Astrocyte (in vitro differentiated cells and primary cell): Measurements from ENCODE around the gene ZNF692. TPM values are rescaled to one million over a fixed set of nuclear protein-coding genes. Genes with fewer than 3 reads are reported as not detected.

Experiments
- DNase-seq: peaks from one replicate; pipeline ENCODE4 v3.0.0-alpha.2; 2010; ENCODE audit warnings: low read depth
- FAIRE-seq: peaks from 2 replicates; lab custom pipeline; 2011; peaks lifted over from hg19 to GRCh38; lab: Jason Lieb, UNC
- H2AFZ ChIP-seq: 2 replicates; pipeline ENCODE4 v1.6.0; 2012; ENCODE audit warnings: low read depth, low read length, inconsistent platforms
- H3K27ac ChIP-seq: 2 replicates; pipeline ENCODE4 v1.5.1; 2011; ENCODE audit warnings: low read depth, low read length, inconsistent platforms
- H3K27me3 ChIP-seq: 2 replicates; pipeline ENCODE4 v1.6.0; 2011; ENCODE audit warnings: low read length, inconsistent platforms; ENCODE audit not compliant: insufficient read depth
- H3K36me3 ChIP-seq: 2 replicates; pipeline ENCODE4 v1.5.1; 2011; ENCODE audit warnings: low read length, inconsistent platforms; ENCODE audit not compliant: insufficient read depth
- H3K4me1 ChIP-seq: 2 replicates; pipeline ENCODE4 v1.5.1; 2011; ENCODE audit warnings: low read length, inconsistent platforms; ENCODE audit not compliant: insufficient read depth
- H3K4me2 ChIP-seq: 2 replicates; pipeline ENCODE4 v1.6.0; 2012; ENCODE audit warnings: low read length, inconsistent platforms
- H3K4me3 ChIP-seq: 2 replicates; pipeline ENCODE4 v1.5.1; 2011; ENCODE audit warnings: low read depth, mild to moderate bottlenecking, low read length, inconsistent platforms; ENCODE audit not compliant: insufficient read depth
- H3K79me2 ChIP-seq: 2 replicates; pipeline ENCODE4 v1.6.0; 2012; ENCODE audit warnings: mild to moderate bottlenecking, low read length, inconsistent platforms; ENCODE audit not compliant: insufficient read depth
- H3K9ac ChIP-seq: 2 replicates; pipeline ENCODE4 v1.6.0; 2012; ENCODE audit warnings: mild to moderate bottlenecking, low read length, inconsistent platforms
- H3K9me3 ChIP-seq: 2 replicates; pipeline ENCODE4 v1.5.1; 2012; ENCODE audit warnings: low read depth, mild to moderate bottlenecking, low read length, inconsistent platforms; ENCODE audit not compliant: insufficient read depth
- H4K20me1 ChIP-seq: 2 replicates; pipeline ENCODE4 v1.6.0; 2012; ENCODE audit warnings: low read length, inconsistent platforms; ENCODE audit not compliant: insufficient read depth
- H3K27ac Mint-ChIP-seq: one replicate; pipeline ENCODE4 v1.8.0; 2021; ENCODE audit warnings: mild to moderate bottlenecking, mixed read lengths; ENCODE audit not compliant: unreplicated experiment
- H3K27me3 Mint-ChIP-seq: one replicate; pipeline ENCODE4 v1.8.0; 2021; ENCODE audit warnings: low read depth, mixed read lengths; ENCODE audit not compliant: unreplicated experiment
- H3K36me3 Mint-ChIP-seq: one replicate; pipeline ENCODE4 v1.8.0; 2021; ENCODE audit warnings: low read depth, mixed read lengths; ENCODE audit not compliant: unreplicated experiment
- H3K4me1 Mint-ChIP-seq: one replicate; pipeline ENCODE4 v1.8.0; 2021; ENCODE audit warnings: low read depth, mixed read lengths; ENCODE audit not compliant: unreplicated experiment
- H3K4me3 Mint-ChIP-seq: one replicate; pipeline ENCODE4 v1.8.0; 2021; ENCODE audit warnings: mild to moderate bottlenecking, moderate library complexity, mixed read lengths; ENCODE audit not compliant: unreplicated experiment
- H3K9me3 Mint-ChIP-seq: one replicate; pipeline ENCODE4 v1.8.0; 2021; ENCODE audit warnings: mild to moderate bottlenecking, mixed read lengths; ENCODE audit not compliant: unreplicated experiment
- EZH2 ChIP-seq: IDR thresholded peaks from 2 replicates; pipeline ENCODE4 v1.6.1; 2012; ENCODE audit warnings: mild to moderate bottlenecking, low read length, inconsistent platforms; ENCODE audit not compliant: insufficient read depth
- total RNA-seq: library from RNA; stranded (reverse); gene quantifications from 2 replicates; pipeline ENCODE4 v1.2.1, GENCODE V29; 2021
- TF ChIP-seq, protein P1 (sequence below): IDR thresholded peaks from 2 replicates; pipeline ENCODE4 v1.5.1; 2011; ENCODE audit warnings: low read depth, mild to moderate bottlenecking, inconsistent platforms, low read length, moderate library complexity; ENCODE audit not compliant: insufficient read depth

ZNF692 gene
- total RNA-seq, 1 donor from 2014 or later, result 41.4 TPM

DNA sequence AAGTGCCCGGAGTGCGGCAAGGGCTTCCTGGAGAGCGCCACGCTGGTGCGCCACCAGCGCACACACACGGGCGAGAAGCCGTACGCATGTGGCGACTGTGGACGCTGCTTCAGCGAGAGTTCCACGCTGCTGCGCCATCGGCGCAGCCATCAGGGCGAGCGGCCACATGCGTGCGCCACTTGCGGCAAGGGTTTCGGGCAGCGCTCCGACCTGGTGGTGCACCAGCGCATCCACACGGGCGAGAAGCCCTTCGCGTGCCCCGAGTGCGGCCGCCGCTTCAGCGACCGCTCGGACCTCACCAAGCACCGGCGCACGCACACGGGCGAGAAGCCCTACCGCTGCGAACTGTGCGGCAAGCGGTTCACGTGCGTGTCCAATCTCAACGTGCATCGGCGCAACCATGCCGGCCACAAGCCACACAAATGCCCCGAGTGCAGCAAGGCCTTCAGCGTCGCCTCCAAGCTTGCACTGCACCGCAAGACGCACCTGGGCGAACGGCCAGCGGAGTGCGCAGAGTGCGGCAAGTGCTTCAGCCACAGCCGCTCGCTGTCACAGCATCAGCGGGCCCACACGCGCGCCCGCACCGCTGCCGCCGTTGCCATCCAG lies 10.8 kb downstream of the ZNF692 start:
- Mint-ChIP-seq H3K4me3 (no peak overlapping the region), H3K36me3 (peaks cover 13% of the 10 kb centered on the region), H3K27ac (no peak overlapping the region), H3K9me3 (no peaks in the 10 kb centered on the region), H3K27me3 (no peaks in the 10 kb centered on the region), H3K4me1 (no peaks in the 10 kb centered on the region)
- TF ChIP-seq EZH2, result no peak
- TF ChIP-seq, protein P1, sequence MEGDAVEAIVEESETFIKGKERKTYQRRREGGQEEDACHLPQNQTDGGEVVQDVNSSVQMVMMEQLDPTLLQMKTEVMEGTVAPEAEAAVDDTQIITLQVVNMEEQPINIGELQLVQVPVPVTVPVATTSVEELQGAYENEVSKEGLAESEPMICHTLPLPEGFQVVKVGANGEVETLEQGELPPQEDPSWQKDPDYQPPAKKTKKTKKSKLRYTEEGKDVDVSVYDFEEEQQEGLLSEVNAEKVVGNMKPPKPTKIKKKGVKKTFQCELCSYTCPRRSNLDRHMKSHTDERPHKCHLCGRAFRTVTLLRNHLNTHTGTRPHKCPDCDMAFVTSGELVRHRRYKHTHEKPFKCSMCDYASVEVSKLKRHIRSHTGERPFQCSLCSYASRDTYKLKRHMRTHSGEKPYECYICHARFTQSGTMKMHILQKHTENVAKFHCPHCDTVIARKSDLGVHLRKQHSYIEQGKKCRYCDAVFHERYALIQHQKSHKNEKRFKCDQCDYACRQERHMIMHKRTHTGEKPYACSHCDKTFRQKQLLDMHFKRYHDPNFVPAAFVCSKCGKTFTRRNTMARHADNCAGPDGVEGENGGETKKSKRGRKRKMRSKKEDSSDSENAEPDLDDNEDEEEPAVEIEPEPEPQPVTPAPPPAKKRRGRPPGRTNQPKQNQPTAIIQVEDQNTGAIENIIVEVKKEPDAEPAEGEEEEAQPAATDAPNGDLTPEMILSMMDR, result no peak
- H3K9me3 ChIP-seq, result no peaks in the 10 kb centered on the region
- no peaks in the 10 kb centered on the region for H3K4me1 ChIP-seq
- H2AFZ ChIP-seq, result no peak overlapping the region
- DNase-seq (no peak), FAIRE-seq (no peak)
- no peak overlapping the region for H3K4me2 ChIP-seq
- H3K27ac ChIP-seq, result no peak overlapping the region
- peaks cover 4% of the 10 kb centered on the region for H3K79me2 ChIP-seq
- no peak overlapping the region for H3K4me3 ChIP-seq
- no peak overlapping the region for H3K9ac ChIP-seq
- H3K27me3 ChIP-seq, result no peaks in the 10 kb centered on the region
- H3K36me3 ChIP-seq, result peaks cover 12% of the 10 kb centered on the region
- H4K20me1 ChIP-seq, result peaks cover 27% of the 10 kb centered on the region

DNA sequence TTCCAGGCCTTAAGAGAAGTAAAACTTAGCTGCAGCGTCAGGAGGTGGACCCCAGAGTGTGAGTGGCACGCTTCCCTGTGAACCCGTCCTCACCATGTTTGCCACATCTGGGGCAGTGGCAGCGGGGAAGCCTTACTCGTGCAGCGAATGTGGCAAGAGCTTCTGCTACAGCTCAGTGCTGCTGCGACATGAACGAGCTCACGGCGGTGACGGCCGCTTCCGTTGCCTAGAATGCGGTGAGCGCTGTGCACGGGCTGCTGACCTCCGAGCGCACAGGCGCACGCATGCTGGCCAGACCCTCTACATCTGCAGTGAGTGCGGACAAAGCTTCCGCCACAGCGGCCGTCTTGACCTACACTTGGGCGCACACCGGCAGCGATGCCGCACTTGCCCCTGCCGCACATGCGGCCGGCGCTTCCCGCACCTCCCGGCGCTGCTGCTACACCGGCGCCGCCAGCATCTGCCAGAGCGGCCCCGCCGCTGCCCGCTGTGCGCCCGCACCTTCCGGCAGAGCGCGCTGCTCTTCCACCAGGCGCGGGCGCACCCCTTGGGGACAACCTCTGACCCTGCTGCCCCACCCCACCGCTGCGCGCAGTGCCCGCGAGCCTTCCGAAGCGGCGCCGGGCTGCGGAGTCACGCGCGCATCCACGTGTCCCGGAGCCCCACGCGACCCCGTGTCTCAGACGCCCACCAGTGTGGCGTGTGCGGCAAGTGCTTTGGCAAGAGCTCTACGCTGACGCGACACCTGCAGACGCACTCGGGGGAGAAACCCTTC lies 11.5 kb downstream of the ZNF692 start:
- Histone ChIP-seq H3K4me2 (no peak overlapping the region), H3K36me3 (peaks cover 12% of the 10 kb centered on the region), H3K27ac (no peak overlapping the region), H3K9me3 (no peaks in the 10 kb centered on the region), H3K27me3 (no peaks in the 10 kb centered on the region), H3K9ac (no peak overlapping the region), H3K79me2 (peaks cover 11% of the 10 kb centered on the region), H4K20me1 (peaks cover 26% of the 10 kb centered on the region), H3K4me3 (no peak overlapping the region), H2AFZ (no peak overlapping the region), H3K4me1 (no peaks in the 10 kb centered on the region)
- Mint-ChIP-seq H3K4me1 (peaks cover 2% of the 10 kb centered on the region), H3K27me3 (no peaks in the 10 kb centered on the region), H3K9me3 (no peaks in the 10 kb centered on the region), H3K27ac (no peak overlapping the region), H3K4me3 (no peak overlapping the region), H3K36me3 (peaks cover 13% of the 10 kb centered on the region)
- DNase-seq, result no peak
- TF ChIP-seq, protein P1, result no peak
- no peak for TF ChIP-seq EZH2
- no peak for FAIRE-seq

- peaks cover 13% of the 10 kb centered on the region for H3K36me3 Mint-ChIP-seq
- H3K4me1 Mint-ChIP-seq, result peaks cover 14% of the 10 kb centered on the region
- FAIRE-seq (no peak), DNase-seq (no peak)
- H3K4me2 ChIP-seq, result no peak overlapping the region
- no peaks in the 10 kb centered on the region for H3K4me1 ChIP-seq
- H3K36me3 ChIP-seq, result peaks cover 12% of the 10 kb centered on the region
- H3K9me3 Mint-ChIP-seq, result no peaks in the 10 kb centered on the region
- no peak overlapping the region for H3K9ac ChIP-seq
- H3K79me2 ChIP-seq, result peaks cover 33% of the 10 kb centered on the region
- H2AFZ ChIP-seq, result no peak overlapping the region
- TF ChIP-seq, protein P1, result no peak
- TF ChIP-seq EZH2, result no peak
- no peaks in the 10 kb centered on the region for H3K27me3 ChIP-seq
- no peak overlapping the region for H3K27ac Mint-ChIP-seq
- H3K27me3 Mint-ChIP-seq, result no peaks in the 10 kb centered on the region
- H3K27ac ChIP-seq, result no peak overlapping the region
- H4K20me1 ChIP-seq, result peaks cover 24% of the 10 kb centered on the region
- H3K4me3 ChIP-seq, result no peak overlapping the region
- no peaks in the 10 kb centered on the region for H3K9me3 ChIP-seq
- H3K4me3 Mint-ChIP-seq, result no peak overlapping the region
Observed at GRCh38 chr1:248844526-248844925, 14.4 kb downstream of the ZNF692 start.
